H1 (cell line): ENCODE measurements around the gene ZSCAN25. TPM values are rescaled to one million over a fixed set of nuclear protein-coding genes. Genes with fewer than 3 reads are reported as not detected.

Experiments
- CHD2 ChIP-seq: IDR thresholded peaks from 2 replicates; pipeline ENCODE4 v1.6.1; 2012; ENCODE audit warnings: low read length, improper control_type of control experiment
- EGR1 ChIP-seq: IDR thresholded peaks from 2 replicates; pipeline ENCODE4 v1.6.1; 2011; ENCODE audit warnings: low read depth, low read length, borderline replicate concordance
- EP300 ChIP-seq, 2 experiments: IDR thresholded peaks; 1 replicate in 1 of 2; 2 replicates in 1 of 2; pipeline ENCODE4 v1.6.1; 2011 to 2012; ENCODE audit warnings: low read depth in 2 of 2, low read length in 2 of 2, mild to moderate bottlenecking in 2 of 2, borderline replicate concordance in 1 of 2, inconsistent platforms in 1 of 2, moderate library complexity in 1 of 2
- FOSL1 ChIP-seq: IDR thresholded peaks from 2 replicates; pipeline ENCODE4 v1.6.1; 2011; ENCODE audit warnings: mild to moderate bottlenecking, low read depth, low read length, moderate library complexity; ENCODE audit not compliant: insufficient read depth
- GTF2F1 ChIP-seq: IDR thresholded peaks from 2 replicates; pipeline ENCODE4 v1.6.1; 2012; ENCODE audit warnings: low read depth, low read length, improper control_type of control experiment, borderline replicate concordance
- JUND ChIP-seq: IDR thresholded peaks from 2 replicates; pipeline ENCODE4 v1.6.1; 2011; ENCODE audit warnings: mild to moderate bottlenecking, improper control_type of control experiment, low read length
- KDM4A ChIP-seq: IDR thresholded peaks from one replicate; pipeline ENCODE4 v1.7.1; 2012; ENCODE audit warnings: low read depth, mild to moderate bottlenecking, moderate library complexity, low read length, inconsistent platforms; ENCODE audit not compliant: severe bottlenecking
- POLR2A ChIP-seq, 2 experiments: IDR thresholded peaks; 1 replicate in 1 of 2; 2 replicates in 1 of 2; pipeline ENCODE4 v1.6.1; 2011; ENCODE audit warnings: low read depth in 2 of 2, low read length in 2 of 2, mild to moderate bottlenecking in 2 of 2; ENCODE audit errors: control extremely low read depth in 1 of 2
- RBBP5 ChIP-seq: IDR thresholded peaks from 2 replicates; pipeline ENCODE4 v1.7.1; 2012; ENCODE audit warnings: low read depth, mild to moderate bottlenecking, inconsistent platforms, low read length, moderate library complexity, borderline replicate concordance
- RFX5 ChIP-seq: IDR thresholded peaks from 2 replicates; pipeline ENCODE4 v1.6.1; 2011; ENCODE audit warnings: low read depth, low read length, improper control_type of control experiment, borderline replicate concordance
- RNF2 ChIP-seq: fragments of 200-900, 300-1000 bp; sonication (generic); IDR thresholded peaks from 2 replicates; pipeline ENCODE4 v1.7.1; 2016; ENCODE audit warnings: borderline replicate concordance, low read depth, mild to moderate bottlenecking, antibody characterized with exemption, low read length; ENCODE audit not compliant: poor library complexity, severe bottlenecking; ENCODE audit errors: missing control alignments
- RXRA ChIP-seq: IDR thresholded peaks from 2 replicates; pipeline ENCODE4 v1.6.1; 2011; ENCODE audit warnings: low read depth, mild to moderate bottlenecking, low read length, moderate library complexity; ENCODE audit not compliant: insufficient read depth
- SP1 ChIP-seq: IDR thresholded peaks from 2 replicates; pipeline ENCODE4 v1.6.1; 2011; ENCODE audit warnings: low read depth, low read length
- SUZ12 ChIP-seq: fragments of 200-600 bp; sonication (generic); IDR thresholded peaks from 2 replicates; pipeline ENCODE4 v1.6.1; 2012; ENCODE audit warnings: mild to moderate bottlenecking, inconsistent platforms, low read length, moderate library complexity, mixed read lengths
- TAF1 ChIP-seq: IDR thresholded peaks from 2 replicates; pipeline ENCODE4 v1.6.1; 2011; ENCODE audit warnings: mild to moderate bottlenecking, low read depth, low read length
- TCF12 ChIP-seq: IDR thresholded peaks from 2 replicates; pipeline ENCODE4 v1.6.1; 2011; ENCODE audit warnings: low read depth, mild to moderate bottlenecking, low read length
- TEAD4 ChIP-seq: IDR thresholded peaks from 2 replicates; pipeline ENCODE4 v1.6.1; 2012; ENCODE audit warnings: low read depth, low read length, inconsistent platforms, mixed read lengths
- polyA plus RNA-seq, 7 experiments: library from polyadenylated mRNA; depleted of rRNA in 3 of 7; stranded (reverse) in 5 of 7; unstranded in 2 of 7; fragments of >200 nt in 5 of 7; fragments of 200-250 nt in 2 of 7; gene quantifications; 1 replicate in 5 of 7; 2 replicates in 1 of 7; 4 replicates in 1 of 7; pipeline versions ENCODE4 v1.2.1 to v1.2.3, GENCODE V29; 2011 to 2013; ENCODE audit warnings: missing spikeins in 2 of 7, mixed read lengths in 2 of 7
- total RNA-seq: library from RNA; stranded (reverse); fragmentation: NEBNext Ultra II Directional; extraction: Animal tissue kit (Norgen Biotek cat#: 25700); gene quantifications from 2 replicates; pipeline ENCODE4 v1.2.1, GENCODE V29; 2021
- TF ChIP-seq, protein P1 (sequence below), 3 experiments: IDR thresholded peaks; 1 replicate in 2 of 3; 2 replicates in 1 of 3; pipeline versions ENCODE4 v1.5.1 to v1.6.1; 2011; ENCODE audit warnings: low read length in 3 of 3, mild to moderate bottlenecking in 3 of 3, inconsistent platforms in 2 of 3, low read depth in 1 of 3, moderate library complexity in 1 of 3; ENCODE audit not compliant: insufficient read depth in 1 of 3; ENCODE audit errors: control extremely low read depth in 1 of 3
- TF ChIP-seq, protein P2 (sequence below): IDR thresholded peaks from 2 replicates; pipeline ENCODE4 v1.6.1; 2011; ENCODE audit warnings: low read length, improper control_type of control experiment
- TF ChIP-seq, protein P3 (sequence below): IDR thresholded peaks from 2 replicates; pipeline ENCODE4 v1.6.1; 2012; ENCODE audit warnings: inconsistent platforms

The ZSCAN25 gene
- total and polyA plus RNA-seq, 2 of the 8 experiments (the other 6 are each of a cell fraction or from before 2014, with no cell fraction given) = 10.1 to 18.6 TPM

DNA sequence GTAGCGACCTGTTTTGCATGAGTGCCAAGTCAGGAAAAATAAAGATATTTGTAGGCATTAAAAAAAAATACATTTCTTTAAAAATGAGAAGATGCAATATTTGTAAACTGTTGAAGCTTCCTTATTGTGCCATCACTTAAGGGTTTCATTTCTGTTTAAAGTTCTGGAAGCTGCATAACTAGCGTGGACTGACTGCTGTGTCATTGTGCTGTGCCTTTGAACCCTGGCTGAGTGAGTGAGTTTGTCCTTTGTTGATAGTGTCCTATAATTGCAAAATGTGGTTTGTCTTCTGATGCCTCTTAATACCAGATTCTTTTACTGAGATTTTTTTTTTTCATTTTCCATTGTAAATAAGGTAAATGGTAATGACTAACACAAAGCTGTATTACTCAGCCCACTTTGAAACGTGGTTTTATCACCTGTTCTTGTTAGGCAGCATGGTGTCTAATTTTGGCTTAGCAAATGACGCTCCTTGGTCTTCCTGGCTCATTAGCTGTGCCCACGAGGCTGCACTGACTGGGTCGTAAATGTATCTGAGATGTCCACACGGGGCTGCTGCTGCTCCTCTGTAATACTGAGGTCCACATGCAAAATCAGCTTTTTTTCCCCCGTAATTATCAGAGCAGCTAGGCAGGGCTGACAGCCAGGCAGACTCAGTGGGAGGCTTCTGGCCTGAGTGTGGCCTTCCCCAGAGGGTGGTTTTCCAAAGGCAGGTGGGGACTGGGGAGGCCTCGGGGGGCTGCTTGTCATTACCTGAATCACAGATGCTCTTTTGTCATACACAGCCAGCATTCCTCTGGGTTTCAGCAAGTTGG, 14.8 kb downstream of the ZSCAN25 start (continued):
- TF ChIP-seq, protein P1, sequence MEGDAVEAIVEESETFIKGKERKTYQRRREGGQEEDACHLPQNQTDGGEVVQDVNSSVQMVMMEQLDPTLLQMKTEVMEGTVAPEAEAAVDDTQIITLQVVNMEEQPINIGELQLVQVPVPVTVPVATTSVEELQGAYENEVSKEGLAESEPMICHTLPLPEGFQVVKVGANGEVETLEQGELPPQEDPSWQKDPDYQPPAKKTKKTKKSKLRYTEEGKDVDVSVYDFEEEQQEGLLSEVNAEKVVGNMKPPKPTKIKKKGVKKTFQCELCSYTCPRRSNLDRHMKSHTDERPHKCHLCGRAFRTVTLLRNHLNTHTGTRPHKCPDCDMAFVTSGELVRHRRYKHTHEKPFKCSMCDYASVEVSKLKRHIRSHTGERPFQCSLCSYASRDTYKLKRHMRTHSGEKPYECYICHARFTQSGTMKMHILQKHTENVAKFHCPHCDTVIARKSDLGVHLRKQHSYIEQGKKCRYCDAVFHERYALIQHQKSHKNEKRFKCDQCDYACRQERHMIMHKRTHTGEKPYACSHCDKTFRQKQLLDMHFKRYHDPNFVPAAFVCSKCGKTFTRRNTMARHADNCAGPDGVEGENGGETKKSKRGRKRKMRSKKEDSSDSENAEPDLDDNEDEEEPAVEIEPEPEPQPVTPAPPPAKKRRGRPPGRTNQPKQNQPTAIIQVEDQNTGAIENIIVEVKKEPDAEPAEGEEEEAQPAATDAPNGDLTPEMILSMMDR (IDR thresholded peaks at IDR 0.05; ENCODE audit: control extremely low read depth in 1 of 3, insufficient read depth in 1 of 3, low read depth in 1 of 3, low read length in 3 of 3) = peak; percentile 49 to 65 (median 53)
- TF ChIP-seq CHD2 (no peak), SUZ12 (no peak), TCF12 (0 out of 2 replicates have a peak, but pooled peaks have one; percentile 56), RFX5 (no peak), JUND (0 out of 2 replicates have a peak, but pooled peaks have one; percentile 6), EP300 (IDR thresholded peaks at IDR 0.05; ENCODE audit: borderline replicate concordance in 1 of 2, low read depth in 2 of 2, low read length in 2 of 2) (peak in 1 of 2 experiments; percentile 67; a peak in 1 of 3 replicates), POLR2A (IDR thresholded peaks at IDR 0.05; ENCODE audit: control extremely low read depth in 1 of 2, low read depth in 2 of 2, low read length in 2 of 2) (no peak), FOSL1 (no peak), TAF1 (no peak), RNF2 (no peak), SP1 (no peak), KDM4A (no peak), GTF2F1 (no peak), EGR1 (no peak), RXRA (no peak), TEAD4 (0 out of 2 replicates have a peak, but pooled peaks have one; percentile 36), RBBP5 (no peak)
- TF ChIP-seq, protein P2, sequence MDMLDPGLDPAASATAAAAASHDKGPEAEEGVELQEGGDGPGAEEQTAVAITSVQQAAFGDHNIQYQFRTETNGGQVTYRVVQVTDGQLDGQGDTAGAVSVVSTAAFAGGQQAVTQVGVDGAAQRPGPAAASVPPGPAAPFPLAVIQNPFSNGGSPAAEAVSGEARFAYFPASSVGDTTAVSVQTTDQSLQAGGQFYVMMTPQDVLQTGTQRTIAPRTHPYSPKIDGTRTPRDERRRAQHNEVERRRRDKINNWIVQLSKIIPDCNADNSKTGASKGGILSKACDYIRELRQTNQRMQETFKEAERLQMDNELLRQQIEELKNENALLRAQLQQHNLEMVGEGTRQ = no peak
- TF ChIP-seq, protein P3, sequence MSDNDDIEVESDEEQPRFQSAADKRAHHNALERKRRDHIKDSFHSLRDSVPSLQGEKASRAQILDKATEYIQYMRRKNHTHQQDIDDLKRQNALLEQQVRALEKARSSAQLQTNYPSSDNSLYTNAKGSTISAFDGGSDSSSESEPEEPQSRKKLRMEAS = peak; percentile 13; the same call in 1 of the 2 replicates
